ENCODE data around the gene GABBR1. TPM values are rescaled to one million over a fixed set of nuclear protein-coding genes. Genes with fewer than 3 reads are reported as not detected.

The GABBR1 gene
- total and polyA plus RNA-seq, 2 of the 13 experiments (the other 11 are each of a cell fraction or from before 2014, with no cell fraction given), result 0.07 to 0.37 TPM

GRCh38 chr6:29665942-29666825, 33.2 kb upstream of the GABBR1 start:
- Histone ChIP-seq H3K79me2 (ENCODE audit: insufficient read depth, low read length) (no peaks in the 10 kb centered on the region), H3K27me3 (ENCODE audit: control insufficient read depth in 1 of 2, insufficient read depth in 2 of 2, low read length in 2 of 2) (peaks cover 2 to 12% of the 10 kb centered on the region in 2 experiments; a peak in 3 of 5 replicates), H3K4me3 (replicated peaks in 1 of 3; ENCODE audit: insufficient read depth in 1 of 3, low read depth in 2 of 3, low read length in 3 of 3) (no peak overlapping the region), H3K9ac (ENCODE audit: insufficient read depth, low read depth, low read length) (no peak overlapping the region), H4K20me1 (ENCODE audit: insufficient read depth, low read length) (no peaks in the 10 kb centered on the region), H3K36me3 (replicated peaks in 1 of 2; ENCODE audit: control insufficient read depth in 1 of 2, insufficient read depth in 2 of 2, low read length in 2 of 2) (no peaks in the 10 kb centered on the region), H3K4me2 (ENCODE audit: low read depth, low read length) (no peak overlapping the region), H3K9me3 (ENCODE audit: low read length) (no peaks in the 10 kb centered on the region), H3K27ac (ENCODE audit: extremely low read length, insufficient read depth, low read length) (no peak overlapping the region), H3K4me1 (ENCODE audit: insufficient read depth, low read length) (no peaks in the 10 kb centered on the region), H2AFZ (ENCODE audit: low read length) (no peak overlapping the region)
- no TSS peak for BruUV-seq (replicated peaks)
- no peak for DNase-seq (ENCODE audit: low spot score)
- no peak for TF ChIP-seq ZNF468 (CRISPR knock-in tag; IDR thresholded peaks at IDR 0.05)
- no peak for TF ChIP-seq NR1H2 (CRISPR knock-in tag; IDR thresholded peaks at IDR 0.05; ENCODE audit: borderline replicate concordance, low read depth)
- TF ChIP-seq TAF1 (CRISPR knock-in tag; IDR thresholded peaks at IDR 0.05), result no peak
- TF ChIP-seq ZBTB42 (CRISPR knock-in tag; IDR thresholded peaks at IDR 0.05), result no peak
- no peak for TF ChIP-seq ZNF639 (CRISPR knock-in tag; conservative IDR thresholded peaks at IDR 0.05)
- TF ChIP-seq HOXA9 (CRISPR knock-in tag; IDR thresholded peaks at IDR 0.05; ENCODE audit: borderline replicate concordance), result no peak
- TF ChIP-seq ZNF629 (CRISPR knock-in tag; conservative IDR thresholded peaks at IDR 0.05), result peak; percentile 47
- in situ Hi-C loops (cut with HindIII; ENCODE audit: extremely low pct_ligation_motif_present, low pct_unique_long_range_greater_than_20kb), result no loop called here
- WGBS (ENCODE audit: low lambda C conversion rate), result 26% methylated on average over 8 of the region's 8 CpGs
- FAIRE-seq, result no peak
- ChIA-PET CTCF (ENCODE audit: low intra/inter-chr PET ratio, low total read pairs) (no interaction called here), POLR2A (no interaction called here)
- intact Hi-C loops (cut with micrococcal nuclease; ENCODE audit: unreplicated experiment), result no loop called here
- no peak for ATAC-seq
